Umbilical cord (tissue), 2 donors: ENCODE data around the gene PLA2G4B. TPM values are rescaled to one million over a fixed set of nuclear protein-coding genes. Genes with fewer than 3 reads are reported as not detected.

Experiments
- DNase-seq: peaks from one replicate; pipeline ENCODE4 v3.0.0-alpha.2; 2015; ENCODE audit warnings: low spot score
- total RNA-seq: library from RNA; depleted of rRNA; stranded (reverse); fragments of >200 nt; gene quantifications from one replicate; pipeline ENCODE4 v1.2.3, GENCODE V29; 2014; ENCODE audit warnings: low replicate concordance; ENCODE audit not compliant: insufficient read depth

PLA2G4B gene
- total RNA-seq, 1 donor from 2014 or later, result 0.24 TPM

DNA sequence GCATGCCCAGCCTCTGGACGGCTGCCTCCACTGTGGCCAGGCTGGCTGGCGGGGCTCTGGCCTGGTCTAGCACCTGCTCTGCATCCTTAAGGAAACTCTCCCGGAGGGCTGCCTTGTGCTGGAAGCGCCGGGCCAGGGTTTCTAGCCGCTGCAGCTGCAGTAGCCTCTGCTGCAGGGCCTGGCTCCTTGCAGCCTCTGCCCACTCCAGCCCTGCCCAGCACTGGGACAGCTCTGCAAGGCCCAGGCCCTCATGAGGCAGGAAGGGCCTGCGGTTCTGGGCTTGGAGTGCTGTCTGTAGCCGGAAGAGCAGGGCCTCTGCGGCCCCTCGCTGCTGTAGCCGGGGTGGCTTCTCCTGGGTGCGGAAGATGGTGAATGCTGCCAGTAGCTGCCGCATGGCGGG is 47.2 kb downstream of the PLA2G4B start:
- no peak for DNase-seq

- DNase-seq, result no peak
Measured at GRCh38 chr15:41886741-41887140, 48.1 kb downstream of the PLA2G4B start.

DNA sequence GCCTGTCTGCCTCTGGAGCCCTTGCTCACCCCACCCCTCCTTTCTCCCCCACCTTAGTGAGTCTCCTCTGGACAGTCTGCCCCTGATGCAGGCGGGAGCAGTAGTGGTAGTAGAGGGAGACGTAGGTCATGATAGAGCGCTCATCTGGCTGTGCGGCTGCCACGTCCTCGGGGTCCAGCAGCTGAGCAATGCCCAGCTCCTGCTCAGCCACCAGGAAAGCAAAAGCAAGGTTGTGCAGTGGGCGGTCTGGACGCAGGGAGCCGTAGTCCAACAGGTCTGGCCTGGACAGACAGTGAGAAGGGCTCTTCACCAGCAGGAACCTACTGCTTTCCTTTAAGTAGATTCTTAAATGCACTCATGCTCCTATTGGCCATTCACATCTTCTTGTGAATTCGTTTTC is 48.5 kb downstream of the PLA2G4B start:
- no peak for DNase-seq

- no peak for DNase-seq
Measured at GRCh38 chr15:41887893-41888292, 49.2 kb downstream of the PLA2G4B start.

DNA sequence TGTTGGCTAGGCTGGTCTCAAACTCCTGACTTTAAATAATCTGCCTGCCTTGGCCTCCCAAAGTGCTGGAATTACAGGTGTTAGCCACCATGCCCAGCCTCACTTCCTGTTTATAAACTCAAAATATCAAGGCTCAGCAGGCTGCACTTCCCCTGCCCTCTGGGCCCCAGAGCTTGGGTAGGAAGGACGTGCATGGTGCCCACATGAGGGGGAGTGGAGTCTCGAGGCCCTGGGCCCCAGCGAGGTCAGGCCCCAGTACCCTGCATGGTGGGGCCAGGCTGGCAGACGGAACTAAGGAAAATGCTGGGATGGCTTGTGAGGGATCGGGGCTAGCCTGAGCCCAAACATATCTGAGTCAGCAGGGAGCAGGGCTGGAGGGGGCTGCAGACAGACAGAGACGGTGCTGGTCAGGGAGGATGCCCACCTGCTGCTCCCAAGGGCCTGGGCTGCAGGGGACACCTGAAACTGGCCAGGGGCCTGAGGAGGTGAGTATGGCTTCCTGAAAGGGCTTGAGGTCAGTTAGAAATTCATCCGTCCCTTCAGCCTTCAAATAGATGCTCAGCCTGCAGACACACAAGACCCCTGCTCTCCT is 50.1 kb downstream of the PLA2G4B start:
- no peak for DNase-seq

GRCh38 chr15:41890050-41890690 is 51.5 kb downstream of the PLA2G4B start:
- no peak for DNase-seq

DNA sequence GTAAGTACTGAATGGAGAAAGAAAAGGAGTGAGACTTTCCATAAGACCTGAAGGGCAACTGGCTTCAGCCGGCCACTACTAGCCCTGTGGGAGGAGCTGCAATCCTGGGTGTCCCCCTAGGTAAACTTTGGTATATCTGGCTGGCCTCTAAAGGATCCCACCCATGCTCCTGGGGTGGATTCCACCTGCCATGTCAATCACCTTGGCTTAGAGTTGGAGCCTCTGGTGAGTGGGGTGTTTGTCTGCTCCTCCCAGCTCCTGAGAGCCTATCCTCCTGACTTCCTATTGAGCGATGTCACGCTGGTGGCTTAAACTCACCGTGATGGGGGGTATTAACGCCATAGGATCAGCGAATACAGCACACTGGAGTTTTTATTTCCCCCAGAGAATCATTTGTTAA is 52.6 kb downstream of the PLA2G4B start:
- DNase-seq, result no peak

- DNase-seq, result no peak
Measured at GRCh38 chr15:41891946-41892345, 53.3 kb downstream of the PLA2G4B start.

- no peak for DNase-seq
Measured at GRCh38 chr15:41892621-41893421, 54.2 kb downstream of the PLA2G4B start.

- no peak for DNase-seq
Measured at GRCh38 chr15:41893422-41894250, 55.0 kb downstream of the PLA2G4B start, which contains the start of gene SPTBN5. Gene SPTBN5, minus strand, starts transcription at chr15:41894053. Its CDS starts 556 bp downstream, at chr15:41893497.

DNA sequence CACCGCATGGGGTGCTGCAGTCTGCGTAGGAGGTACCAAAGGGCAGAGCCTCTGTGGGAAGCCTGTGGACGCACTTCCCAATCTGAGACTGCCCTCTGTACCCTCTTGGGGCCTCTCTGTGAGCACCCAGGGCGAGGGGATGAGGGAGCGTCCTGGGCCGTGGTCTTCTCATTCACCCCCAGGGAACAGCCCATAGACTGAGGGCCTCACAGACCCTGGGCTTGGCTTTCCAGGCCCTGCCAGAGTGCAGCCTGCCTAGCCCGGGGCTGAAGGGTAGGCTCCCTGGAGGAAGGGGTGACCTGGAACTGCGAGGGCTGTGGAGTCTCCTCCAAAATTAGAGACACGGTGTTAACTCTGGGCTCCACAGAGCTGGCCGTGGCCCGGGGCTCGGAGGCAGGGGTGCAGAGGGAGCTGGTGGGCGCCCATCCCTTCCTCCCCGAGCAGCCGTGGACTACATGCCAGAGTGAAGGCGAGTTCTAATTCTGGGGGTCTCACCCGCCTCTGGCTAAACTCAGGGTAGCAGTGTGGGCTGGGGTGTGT is 55.7 kb downstream of the PLA2G4B start:
- DNase-seq, result no peak

DNA sequence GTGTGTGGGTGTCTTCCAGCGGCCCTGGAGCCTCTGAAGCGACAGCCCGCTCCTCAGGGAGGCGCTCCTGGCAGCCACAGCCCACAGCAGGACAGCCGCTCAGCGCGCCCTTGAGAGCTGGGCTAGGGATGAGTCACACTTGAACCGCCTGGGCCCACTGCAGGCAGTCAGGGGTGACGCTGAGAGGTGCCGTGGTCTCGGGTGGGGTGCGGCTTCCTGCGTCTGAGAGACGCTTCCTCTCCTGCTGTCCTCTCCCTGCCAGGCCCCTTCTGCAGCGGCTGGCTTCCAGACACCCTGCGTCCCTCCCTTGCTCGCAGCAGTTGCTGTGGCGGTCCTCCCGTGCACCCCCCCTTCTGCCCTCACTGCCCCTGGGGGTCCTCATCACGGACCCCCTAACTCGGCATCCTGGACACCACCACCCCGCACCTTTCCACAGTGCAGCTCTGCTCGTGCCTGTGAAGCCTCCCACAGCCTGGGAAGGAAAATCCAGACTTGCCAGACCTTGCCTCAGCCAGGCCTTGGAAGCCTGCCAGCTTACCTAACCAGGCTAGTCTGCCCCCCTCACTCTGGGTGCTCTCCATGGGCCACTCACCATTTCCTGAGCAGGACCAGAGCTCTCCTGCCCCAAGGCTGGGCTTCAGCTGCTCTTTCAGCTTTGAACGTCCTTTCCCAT is 56.3 kb downstream of the PLA2G4B start:
- peak; percentile 79 for DNase-seq

- no peak for DNase-seq
Measured at GRCh38 chr15:41895491-41895890, 56.8 kb downstream of the PLA2G4B start.

GRCh38 chr15:41895957-41896356 is 57.3 kb downstream of the PLA2G4B start:
- DNase-seq, result no peak

DNA sequence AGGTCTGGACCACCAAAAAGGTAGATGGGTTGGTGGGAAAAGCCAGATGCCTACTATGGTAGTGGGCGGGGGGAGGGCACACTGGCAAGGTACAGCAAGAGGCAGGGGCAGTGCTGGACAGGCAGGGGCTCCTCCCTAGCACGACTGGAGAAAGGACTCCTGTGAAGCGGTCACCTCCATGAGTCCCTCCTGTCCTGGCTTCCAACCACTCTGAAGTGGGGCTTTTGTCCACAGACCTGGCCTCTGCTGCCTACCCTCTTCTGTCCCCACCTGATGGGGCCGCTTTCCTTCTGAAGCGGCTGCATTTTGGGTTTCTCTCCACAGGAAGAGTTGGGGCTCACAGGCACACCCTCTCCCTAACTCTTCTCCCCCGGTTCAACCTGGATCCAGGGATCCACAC is 57.9 kb downstream of the PLA2G4B start:
- DNase-seq, result no peak

DNA sequence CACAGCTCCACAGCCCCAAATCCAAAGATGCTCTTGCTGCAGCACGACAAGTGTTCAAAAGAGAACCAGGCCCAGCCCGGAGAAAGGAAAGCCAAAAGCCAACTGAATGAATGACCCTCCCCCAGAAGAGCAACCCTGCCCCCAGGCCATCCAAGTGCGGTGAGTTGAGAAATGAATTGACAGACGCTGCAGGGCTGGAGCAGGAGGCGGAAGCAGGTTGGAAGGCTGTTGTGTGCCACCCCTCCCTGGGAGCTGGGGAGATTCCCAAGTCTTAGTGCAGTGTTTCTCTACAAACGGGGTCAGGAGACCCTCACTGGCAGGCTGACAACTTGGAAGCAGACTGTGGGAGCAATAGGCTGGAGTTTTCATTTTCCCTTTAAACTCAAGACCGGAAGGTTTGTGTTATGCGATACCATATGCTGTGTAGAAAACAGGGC is 58.7 kb downstream of the PLA2G4B start:
- DNase-seq, result no peak

Other genes with a start within 250 kb of the PLA2G4B start
- gene MGA, start 178.4 kb upstream of the PLA2G4B start, total RNA-seq, result 208 TPM
- 22.4 TPM for gene MAPKBP1, start 64.4 kb upstream of the PLA2G4B start, total RNA-seq
- not detected for gene JMJD7, start 10.8 kb upstream of the PLA2G4B start, total RNA-seq
- 2.2 TPM for gene SPTBN5, start 55.2 kb downstream of the PLA2G4B start, total RNA-seq
- gene EHD4, start 133.7 kb downstream of the PLA2G4B start, total RNA-seq, result 15.4 TPM
- 0.72 TPM for gene PLA2G4E, start 182.2 kb downstream of the PLA2G4B start, total RNA-seq